ENCODE data around the gene CFAP52. TPM values are rescaled to one million over a fixed set of nuclear protein-coding genes. Genes with fewer than 3 reads are reported as not detected.

CFAP52 gene
- total and polyA plus RNA-seq, 2 of the 8 experiments (the other 6 are each of a cell fraction or from before 2014, with no cell fraction given) = 0.11 TPM; not detected in 1

DNA sequence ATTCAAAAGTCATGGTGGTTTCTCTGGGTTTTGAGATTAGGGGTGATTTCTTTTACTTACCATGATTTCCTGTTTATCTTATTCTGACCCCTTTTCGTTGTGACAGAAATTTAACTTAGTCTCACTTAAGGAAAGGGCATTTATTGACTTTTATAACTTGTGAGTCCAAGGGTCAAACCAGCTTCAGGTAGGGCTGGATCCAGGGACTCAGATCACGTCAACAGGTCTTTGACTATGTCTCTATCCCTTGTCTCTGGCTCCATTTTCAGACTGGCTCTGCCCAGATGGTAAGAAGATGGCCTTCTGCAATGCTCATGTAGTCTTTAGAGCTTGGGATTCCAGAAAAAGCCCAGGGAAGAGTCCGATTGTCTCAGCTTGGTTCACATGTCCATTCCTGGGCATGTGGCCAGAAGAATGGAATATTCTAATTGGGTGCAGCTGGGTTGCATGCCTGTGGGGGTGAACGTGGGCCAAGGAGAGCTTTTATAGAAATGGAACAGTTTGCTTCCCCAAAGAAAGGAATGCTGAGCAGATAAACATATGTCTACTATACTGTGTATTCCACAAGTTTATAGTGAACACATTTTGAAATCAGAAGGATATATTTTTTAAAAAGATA lies 82.3 kb downstream of the CFAP52 start:
- no peak overlapping the region for H2BK5ac ChIP-seq (ENCODE audit: low read depth, low read length)
- no peak overlapping the region for H3K4ac ChIP-seq (replicated peaks; ENCODE audit: insufficient read length, low read depth, low read length)
- H3K4me1 ChIP-seq (replicated peaks in 1 of 4; ENCODE audit: control insufficient read depth in 3 of 4, insufficient read depth in 4 of 4, low read length in 3 of 4) = no peaks in the 10 kb centered on the region
- H2BK20ac ChIP-seq (ENCODE audit: low read length) = no peak overlapping the region
- no peak overlapping the region for H2AK5ac ChIP-seq (ENCODE audit: low read depth, low read length)
- no peak overlapping the region for H2BK120ac ChIP-seq (replicated peaks; ENCODE audit: low read depth, low read length)
- H4K91ac ChIP-seq (replicated peaks; ENCODE audit: insufficient read length, low read length) = no peak overlapping the region
- CTCF ChIA-PET (ENCODE audit: partially characterized antibody) = interaction anchor here (0.7 kb wide), 1 partner anchor 16 kb away, joined by 3 read pairs; no protein-coding TSS in a partner anchor
- no peak overlapping the region for H2AFZ ChIP-seq (ENCODE audit: low read length)
- no peak overlapping the region for H4K5ac ChIP-seq (ENCODE audit: insufficient read length, low read depth, low read length)
- no peak overlapping the region for H3K27ac ChIP-seq (ENCODE audit: low read depth, low read length)
- no peak for TF ChIP-seq CREB1 (IDR thresholded peaks at IDR 0.05)
- no peak for TF ChIP-seq CEBPB (IDR thresholded peaks at IDR 0.05; ENCODE audit: low read depth, low read length)
- TF ChIP-seq SP1 (IDR thresholded peaks at IDR 0.05; ENCODE audit: low read depth, low read length) = no peak
- no peak for TF ChIP-seq HDAC2 (IDR thresholded peaks at IDR 0.05; ENCODE audit: borderline replicate concordance in 1 of 2, low read depth in 2 of 2, low read length in 2 of 2)
- no peak for TF ChIP-seq GTF2F1 (IDR thresholded peaks at IDR 0.05; ENCODE audit: borderline replicate concordance, low read depth, low read length)
- no peaks in the 10 kb centered on the region for H3K9me3 ChIP-seq (ENCODE audit: insufficient read depth in 2 of 2, low read depth in 1 of 2, low read length in 1 of 2)
- WGBS, 2 experiments (ENCODE audit: extremely low coverage in 1 of 2, insufficient coverage in 1 of 2, insufficient read length in 1 of 2, insufficient replicate concordance in 2 of 2, low coverage in 1 of 2, low lambda C conversion rate in 2 of 2, missing lambda C conversion rate in 1 of 2) = 85% methylated on average over 4 of the region's 4 CpGs; no CpG with 5 or more reads in 1 of the 2 experiments
- H3K18ac ChIP-seq (ENCODE audit: extremely low read depth, low read length) = no peak overlapping the region
- no peak overlapping the region for H3K56ac ChIP-seq (replicated peaks; ENCODE audit: insufficient read length, low read depth, low read length)
- no peak overlapping the region for H2BK12ac ChIP-seq (ENCODE audit: low read depth, low read length)
- 0 out of 2 replicates have a peak, but pooled peaks cover under 1% of the 10 kb centered on the region for H3K79me1 ChIP-seq (ENCODE audit: low read depth, low read length)
- FAIRE-seq (no peak), DNase-seq (ENCODE audit: low read depth in 1 of 2, low spot score in 2 of 2) (no peak)
- no peak overlapping the region for H3K4me2 ChIP-seq (ENCODE audit: insufficient read depth in 1 of 2, low read depth in 2 of 2, low read length in 2 of 2)
- peaks cover 0 to 4% of the 10 kb centered on the region in 2 experiments; a peak in 1 of 4 replicates for H3K79me2 ChIP-seq (ENCODE audit: control insufficient read depth in 1 of 2, insufficient read depth in 2 of 2, low read length in 2 of 2)
- no peak overlapping the region for H3K23ac ChIP-seq (ENCODE audit: insufficient read length)
- no peak overlapping the region for H4K8ac ChIP-seq (ENCODE audit: extremely low read depth, insufficient read depth, low read length)
- H3K4me3 ChIP-seq (ENCODE audit: extremely low read depth in 1 of 4, insufficient read depth in 2 of 4, low read depth in 3 of 4, low read length in 4 of 4) = no peak overlapping the region
- no peak overlapping the region for H3K9ac ChIP-seq (replicated peaks in 1 of 4; ENCODE audit: extremely low read depth in 1 of 4, low read depth in 3 of 4, low read length in 3 of 4)
- H3K27me3 ChIP-seq (replicated peaks in 1 of 4; ENCODE audit: control insufficient read depth in 3 of 4, extremely low read depth in 1 of 4, insufficient read depth in 3 of 4, low read length in 3 of 4) = no peaks in the 10 kb centered on the region
- H4K20me1 ChIP-seq (replicated peaks in 1 of 2; ENCODE audit: control insufficient read depth in 1 of 2, insufficient read depth in 2 of 2, low read length in 2 of 2) = no peaks in the 10 kb centered on the region
- H3K36me3 ChIP-seq (ENCODE audit: control insufficient read depth in 2 of 4, insufficient read depth in 4 of 4, low read length in 3 of 4) = peaks cover 0 to 10% (median 0%) of the 10 kb centered on the region in 4 experiments; a peak in 2 of 8 replicates
- POLR2A ChIA-PET (ENCODE audit: partially characterized antibody) = interaction anchor here (1.2 kb wide), 1 partner anchor 13 kb away, joined by 5 read pairs; the partner anchor contains the start of gene USP43
- H3K23me2 ChIP-seq (ENCODE audit: low read depth, low read length) = no peaks in the 10 kb centered on the region
- H2BK15ac ChIP-seq (ENCODE audit: low read length) = no peak overlapping the region
- H3K14ac ChIP-seq (ENCODE audit: insufficient read length) = no peak overlapping the region

Data from H1 (cell line).